ENCODE data around the gene CYP19A1. TPM values are rescaled to one million over a fixed set of nuclear protein-coding genes. Genes with fewer than 3 reads are reported as not detected.

CYP19A1 gene
- total RNA-seq, 1 experiment from 2014 or later = not detected

- no peaks in the 10 kb centered on the region for H3K9me3 ChIP-seq (ENCODE audit: control insufficient read depth in 1 of 2, insufficient read depth in 1 of 2, low read depth in 1 of 2, low read length in 2 of 2)
- ATAC-seq = no peak
Measured at GRCh38 chr15:51203797-51204196, 134.6 kb downstream of the CYP19A1 start.

More at GRCh38 chr15:51203797-51204196, 134.6 kb downstream of the CYP19A1 start:
- H3K79me2 ChIP-seq (ENCODE audit: insufficient read depth, low read length) = no peaks in the 10 kb centered on the region
- intact Hi-C loops (cut with micrococcal nuclease) = no loop called here
- no peak overlapping the region for H3K27ac ChIP-seq (ENCODE audit: low read depth, low read length)
- BruUV-seq (replicated peaks) = no TSS peak
- H2AFZ ChIP-seq (ENCODE audit: low read depth, low read length, poor library complexity, severe bottlenecking) = no peak overlapping the region
- RAD21 ChIA-PET (ENCODE audit: low non-redundant PET in 1 of 2, low total read pairs in 2 of 2, uncharacterized antibody in 2 of 2, unreplicated experiment in 2 of 2) = no interaction called here
- POLR2A ChIA-PET = no interaction called here
- H3K36me3 ChIP-seq (ENCODE audit: control insufficient read depth in 1 of 2, insufficient read depth in 2 of 2, low read length in 2 of 2) = no peaks in the 10 kb centered on the region
- no peaks in the 10 kb centered on the region for H3K27me3 ChIP-seq (ENCODE audit: insufficient read depth, low read length)
- H3K9ac ChIP-seq (ENCODE audit: low read length) = no peak overlapping the region
- H3K9me2 ChIP-seq (ENCODE audit: insufficient read depth) = no peaks in the 10 kb centered on the region
- CTCF ChIA-PET = no interaction called here
- H4K20me1 ChIP-seq (ENCODE audit: insufficient read depth) = no peaks in the 10 kb centered on the region
- no peak overlapping the region for H3K4me3 ChIP-seq (replicated peaks in 1 of 2; ENCODE audit: low read depth in 1 of 2, low read length in 2 of 2)
- no peak for TF ChIP-seq RAD21 (IDR thresholded peaks at IDR 0.05; ENCODE audit: low read depth)
- no peak for TF ChIP-seq EGR1 (IDR thresholded peaks at IDR 0.05; ENCODE audit: low read depth)
- TF ChIP-seq ZBTB33 (IDR thresholded peaks at IDR 0.05; ENCODE audit: extremely low read depth, insufficient replicate concordance, low read length) = no peak
- TF ChIP-seq JUND (IDR thresholded peaks at IDR 0.05) = no peak
- TF ChIP-seq REST (IDR thresholded peaks at IDR 0.05; ENCODE audit: low read depth) = no peak
- no peak for TF ChIP-seq MAX (IDR thresholded peaks at IDR 0.05)
- no peak for TF ChIP-seq SIN3A (IDR thresholded peaks at IDR 0.05; ENCODE audit: low read depth)
- TF ChIP-seq ATF3 (IDR thresholded peaks at IDR 0.05) = no peak
- TF ChIP-seq CTCF (IDR thresholded peaks at IDR 0.05 in 2 of 3, conservative IDR thresholded peaks at IDR 0.05 in 1 of 3; ENCODE audit: borderline replicate concordance in 1 of 3, insufficient read depth in 1 of 3, low read depth in 2 of 3, low read length in 2 of 3) = no peak
- TF ChIP-seq ZNF274 (IDR thresholded peaks at IDR 0.05; ENCODE audit: low read depth, low read length) = no peak
- no peak for TF ChIP-seq CEBPB (IDR thresholded peaks at IDR 0.05; ENCODE audit: low read depth)
- TF ChIP-seq ZFX (IDR thresholded peaks at IDR 0.05) = no peak
- no peak for TF ChIP-seq POLR2AphosphoS5 (IDR thresholded peaks at IDR 0.05; ENCODE audit: low read depth, low read length)
- TF ChIP-seq TCF7L2 (IDR thresholded peaks at IDR 0.05; ENCODE audit: borderline replicate concordance, extremely low read depth, insufficient read depth, insufficient read length) = no peak
- no peak overlapping the region for H3K4me2 ChIP-seq (ENCODE audit: low read length)
- no peak for DNase-seq (ENCODE audit: low read depth, low spot score)
- H3K4me1 ChIP-seq (ENCODE audit: control insufficient read depth in 1 of 2, insufficient read depth in 2 of 2, low read length in 2 of 2) = peaks cover 0 to 3% of the 10 kb centered on the region in 2 experiments; a peak in 1 of 4 replicates
